Islet of Langerhans (tissue), 1 donor: ENCODE data around the gene SLC34A2.
"Not testable (repeated sequence)": the region's sequence is repeated elsewhere in the genome, so short reads cannot be mapped to it uniquely, and the experiment has no call there.

Experiments used
- FAIRE-seq: peaks from one replicate; lab custom pipeline; 2011; peaks lifted over from hg19 to GRCh38; lab: Jason Lieb, UNC

SLC34A2 gene

GRCh38 chr4:25654971-25655963 lies at the start of gene SLC34A2:
Gene SLC34A2, plus strand, starts transcription at chr4:25655851. Its CDS starts 6,650 bp downstream, at chr4:25662501.
- no peak for FAIRE-seq

- no peak for FAIRE-seq
Measured at GRCh38 chr4:25608644-25609043, 47.0 kb upstream of the SLC34A2 start.

GRCh38 chr4:25609976-25610375 lies 45.7 kb upstream of the SLC34A2 start:
- no peak for FAIRE-seq

GRCh38 chr4:25613613-25614012 lies 42.0 kb upstream of the SLC34A2 start:
- not testable (repeated sequence) for FAIRE-seq

- no peak for FAIRE-seq
Measured at GRCh38 chr4:25614807-25615206, 40.8 kb upstream of the SLC34A2 start.

GRCh38 chr4:25621027-25621930 lies 34.4 kb upstream of the SLC34A2 start:
- FAIRE-seq, result no peak

GRCh38 chr4:25624616-25625015 lies 31.0 kb upstream of the SLC34A2 start:
- no peak for FAIRE-seq

- no peak for FAIRE-seq
Measured at GRCh38 chr4:25628451-25628850, 27.2 kb upstream of the SLC34A2 start.

- FAIRE-seq, result no peak
Measured at GRCh38 chr4:25632135-25632534, 23.5 kb upstream of the SLC34A2 start.

- no peak for FAIRE-seq
Measured at GRCh38 chr4:25633541-25633940, 22.1 kb upstream of the SLC34A2 start.

- FAIRE-seq, result no peak
Measured at GRCh38 chr4:25635501-25635900, 20.1 kb upstream of the SLC34A2 start.

GRCh38 chr4:25637581-25638220 lies 17.9 kb upstream of the SLC34A2 start:
- FAIRE-seq, result no peak

- FAIRE-seq, result no peak
Measured at GRCh38 chr4:25638221-25638601, 17.4 kb upstream of the SLC34A2 start.

GRCh38 chr4:25638806-25639205 lies 16.8 kb upstream of the SLC34A2 start:
- FAIRE-seq, result no peak

- no peak for FAIRE-seq
Measured at GRCh38 chr4:25650311-25650710, 5.3 kb upstream of the SLC34A2 start.

- FAIRE-seq, result no peak
Measured at GRCh38 chr4:25651682-25652081, 4.0 kb upstream of the SLC34A2 start.

- no peak for FAIRE-seq
Measured at GRCh38 chr4:25654031-25654970, 1.4 kb upstream of the SLC34A2 start.

GRCh38 chr4:25656031-25656430 lies 380 bp downstream of the SLC34A2 start:
- no peak for FAIRE-seq

- no peak for FAIRE-seq
Measured at GRCh38 chr4:25658357-25658771, 2.7 kb downstream of the SLC34A2 start.

GRCh38 chr4:25658777-25659176 lies 3.1 kb downstream of the SLC34A2 start:
- no peak for FAIRE-seq

- FAIRE-seq, result not testable (repeated sequence)
Measured at GRCh38 chr4:25661441-25661840, 5.8 kb downstream of the SLC34A2 start.
